Measurements from ENCODE around the gene KCNA2. TPM values are rescaled to one million over a fixed set of nuclear protein-coding genes. Genes with fewer than 3 reads are reported as not detected.

Gene KCNA2
- polyA plus RNA-seq, 1 experiment = not detected

- Histone ChIP-seq H3K27me3 (ENCODE audit: control insufficient read depth, insufficient read depth, low read length) (no peaks in the 10 kb centered on the region), H3K27ac (ENCODE audit: low read depth, low read length) (no peak overlapping the region), H3K4me3 (ENCODE audit: low read depth, low read length) (no peak overlapping the region), H3K9me3 (ENCODE audit: control insufficient read depth, insufficient read depth, low read length) (no peaks in the 10 kb centered on the region)
- ChIA-PET CTCF (no interaction called here), POLR2A (no interaction called here)
- DNase-seq (ENCODE audit: low read depth, low spot score) = no peak
- TF ChIP-seq, protein P1, sequence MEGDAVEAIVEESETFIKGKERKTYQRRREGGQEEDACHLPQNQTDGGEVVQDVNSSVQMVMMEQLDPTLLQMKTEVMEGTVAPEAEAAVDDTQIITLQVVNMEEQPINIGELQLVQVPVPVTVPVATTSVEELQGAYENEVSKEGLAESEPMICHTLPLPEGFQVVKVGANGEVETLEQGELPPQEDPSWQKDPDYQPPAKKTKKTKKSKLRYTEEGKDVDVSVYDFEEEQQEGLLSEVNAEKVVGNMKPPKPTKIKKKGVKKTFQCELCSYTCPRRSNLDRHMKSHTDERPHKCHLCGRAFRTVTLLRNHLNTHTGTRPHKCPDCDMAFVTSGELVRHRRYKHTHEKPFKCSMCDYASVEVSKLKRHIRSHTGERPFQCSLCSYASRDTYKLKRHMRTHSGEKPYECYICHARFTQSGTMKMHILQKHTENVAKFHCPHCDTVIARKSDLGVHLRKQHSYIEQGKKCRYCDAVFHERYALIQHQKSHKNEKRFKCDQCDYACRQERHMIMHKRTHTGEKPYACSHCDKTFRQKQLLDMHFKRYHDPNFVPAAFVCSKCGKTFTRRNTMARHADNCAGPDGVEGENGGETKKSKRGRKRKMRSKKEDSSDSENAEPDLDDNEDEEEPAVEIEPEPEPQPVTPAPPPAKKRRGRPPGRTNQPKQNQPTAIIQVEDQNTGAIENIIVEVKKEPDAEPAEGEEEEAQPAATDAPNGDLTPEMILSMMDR (IDR thresholded peaks at IDR 0.05; ENCODE audit: low read depth, low read length) = no peak
Observed at GRCh38 chr1:110591956-110592355, 14.2 kb downstream of the KCNA2 start.

- no peak for DNase-seq (ENCODE audit: low read depth, low spot score)
- TF ChIP-seq, protein P1 (IDR thresholded peaks at IDR 0.05; ENCODE audit: low read depth, low read length) = no peak
- Histone ChIP-seq H3K27ac (ENCODE audit: low read depth, low read length) (no peak overlapping the region), H3K27me3 (ENCODE audit: control insufficient read depth, insufficient read depth, low read length) (no peaks in the 10 kb centered on the region), H3K4me3 (ENCODE audit: low read depth, low read length) (no peak overlapping the region), H3K9me3 (ENCODE audit: control insufficient read depth, insufficient read depth, low read length) (no peaks in the 10 kb centered on the region)
- ChIA-PET CTCF (no interaction called here), POLR2A (no interaction called here)
Observed at GRCh38 chr1:110588991-110589390, 17.2 kb downstream of the KCNA2 start.

GRCh38 chr1:110588486-110588885 lies 17.7 kb downstream of the KCNA2 start:
- no peaks in the 10 kb centered on the region for H3K9me3 ChIP-seq (ENCODE audit: control insufficient read depth, insufficient read depth, low read length)
- CTCF ChIA-PET = no interaction called here
- POLR2A ChIA-PET = no interaction called here
- H3K27ac ChIP-seq (ENCODE audit: low read depth, low read length) = no peak overlapping the region
- H3K27me3 ChIP-seq (ENCODE audit: control insufficient read depth, insufficient read depth, low read length) = no peaks in the 10 kb centered on the region
- DNase-seq (ENCODE audit: low read depth, low spot score) = no peak
- H3K4me3 ChIP-seq (ENCODE audit: low read depth, low read length) = no peak overlapping the region
- TF ChIP-seq, protein P1 (IDR thresholded peaks at IDR 0.05; ENCODE audit: low read depth, low read length) = no peak

- ChIA-PET CTCF (no interaction called here), POLR2A (no interaction called here)
- H3K27ac ChIP-seq (ENCODE audit: low read depth, low read length) = no peak overlapping the region
- no peaks in the 10 kb centered on the region for H3K9me3 ChIP-seq (ENCODE audit: control insufficient read depth, insufficient read depth, low read length)
- DNase-seq (ENCODE audit: low read depth, low spot score) = no peak
- no peak overlapping the region for H3K4me3 ChIP-seq (ENCODE audit: low read depth, low read length)
- no peaks in the 10 kb centered on the region for H3K27me3 ChIP-seq (ENCODE audit: control insufficient read depth, insufficient read depth, low read length)
- TF ChIP-seq, protein P1 (IDR thresholded peaks at IDR 0.05; ENCODE audit: low read depth, low read length) = no peak
Observed at GRCh38 chr1:110587906-110588305, 18.3 kb downstream of the KCNA2 start.

- no peak for DNase-seq (ENCODE audit: low read depth, low spot score)
- Histone ChIP-seq H3K9me3 (ENCODE audit: control insufficient read depth, insufficient read depth, low read length) (no peaks in the 10 kb centered on the region), H3K27me3 (ENCODE audit: control insufficient read depth, insufficient read depth, low read length) (no peaks in the 10 kb centered on the region), H3K4me3 (ENCODE audit: low read depth, low read length) (no peak overlapping the region), H3K27ac (ENCODE audit: low read depth, low read length) (no peak overlapping the region)
- TF ChIP-seq, protein P1 (IDR thresholded peaks at IDR 0.05; ENCODE audit: low read depth, low read length) = no peak
- CTCF ChIA-PET = no interaction called here
- POLR2A ChIA-PET = no interaction called here
Observed at GRCh38 chr1:110585481-110585880, 20.7 kb downstream of the KCNA2 start.

Data from AG04450 (cell line).